ENCODE data around the gene SHANK1.
"Not testable (repeated sequence)": the region's sequence is repeated elsewhere in the genome, so short reads cannot be mapped to it uniquely, and the experiment has no call there.

SHANK1 gene

GRCh38 chr19:50628146-50628545 lies 91.5 kb downstream of the SHANK1 start:
- Histone ChIP-seq H3K36me3 (no peaks in the 10 kb centered on the region), H3K9me3 (no peaks in the 10 kb centered on the region), H3K4me3 (ENCODE audit: low read depth, low read length) (no peak overlapping the region), H3K4me1 (no peaks in the 10 kb centered on the region), H3K27me3 (no peaks in the 10 kb centered on the region)
- no peak for TF ChIP-seq CTCF (IDR thresholded peaks at IDR 0.05; ENCODE audit: low read depth, low read length)
- no peak for DNase-seq

DNA sequence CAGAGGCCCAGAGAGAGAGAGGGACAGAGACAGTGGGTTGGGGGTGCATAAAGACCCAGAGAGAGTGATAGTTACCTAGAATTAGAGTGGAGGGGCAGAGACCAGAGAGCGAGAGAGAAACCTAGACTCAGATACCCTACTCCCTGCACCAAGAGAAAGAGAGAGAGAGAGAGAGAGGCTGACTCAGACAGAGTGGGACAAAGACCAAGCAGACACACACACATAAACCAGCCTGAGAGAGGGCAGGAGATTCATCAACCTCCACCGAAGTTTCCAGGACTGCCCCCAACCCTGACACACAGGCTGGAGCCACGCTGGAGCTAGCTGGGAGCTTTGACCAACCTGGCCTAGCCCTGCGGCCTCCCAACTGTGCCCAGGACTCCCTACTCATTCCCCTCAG lies 92.8 kb downstream of the SHANK1 start:
- H3K36me3 ChIP-seq: no peaks in the 10 kb centered on the region

GRCh38 chr19:50626011-50626410 lies 93.6 kb downstream of the SHANK1 start:
- H3K36me3 ChIP-seq: no peaks in the 10 kb centered on the region
- H3K4me3 ChIP-seq (ENCODE audit: low read depth, low read length): no peak overlapping the region
- no peaks in the 10 kb centered on the region for H3K27me3 ChIP-seq
- no peaks in the 10 kb centered on the region for H3K9me3 ChIP-seq
- no peak for DNase-seq
- H3K4me1 ChIP-seq: no peaks in the 10 kb centered on the region
- no peak for TF ChIP-seq CTCF (IDR thresholded peaks at IDR 0.05; ENCODE audit: low read depth, low read length)

More for the DNA sequence above, 92.8 kb downstream of the SHANK1 start:
- DNase-seq: no peak
- no peaks in the 10 kb centered on the region for H3K9me3 ChIP-seq
- TF ChIP-seq CTCF (IDR thresholded peaks at IDR 0.05; ENCODE audit: low read depth, low read length): no peak
- no peak overlapping the region for H3K4me3 ChIP-seq (ENCODE audit: low read depth, low read length)
- H3K27me3 ChIP-seq: no peaks in the 10 kb centered on the region
- H3K4me1 ChIP-seq: no peaks in the 10 kb centered on the region

DNA sequence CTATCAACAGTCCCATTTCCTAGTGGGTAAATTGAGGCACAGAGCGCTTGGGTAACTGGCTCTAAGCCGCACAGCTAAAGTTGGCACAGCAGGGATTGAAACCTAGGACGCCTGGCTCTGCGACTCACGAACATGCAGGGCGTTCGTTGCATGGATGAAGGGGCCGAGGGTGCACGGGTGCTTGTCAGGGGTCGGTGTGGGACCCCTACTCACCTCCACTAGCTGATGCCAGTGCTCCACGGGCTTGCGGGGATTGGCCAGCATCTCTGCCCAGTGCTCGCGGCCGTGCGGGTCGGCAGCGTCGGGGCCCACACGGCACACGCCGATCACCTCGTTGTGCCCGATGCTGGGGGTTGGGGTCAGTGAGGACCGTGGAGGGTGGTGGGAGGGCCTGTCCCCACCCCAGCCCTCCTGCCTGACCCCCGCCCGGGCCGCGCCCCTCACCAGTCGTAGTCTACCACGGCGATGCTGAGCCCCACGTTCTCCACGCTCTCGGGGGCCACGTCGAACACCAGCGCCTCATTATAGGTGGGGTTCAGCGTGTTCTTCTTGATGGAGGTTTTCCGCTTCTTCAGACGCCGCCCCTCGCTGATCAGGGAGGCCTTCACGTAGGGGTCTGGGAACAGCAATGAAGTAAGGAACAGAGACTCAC lies 94.5 kb downstream of the SHANK1 start:
- H3K4me3 ChIP-seq (ENCODE audit: low read depth, low read length): no peak overlapping the region
- no peaks in the 10 kb centered on the region for H3K9me3 ChIP-seq
- TF ChIP-seq CTCF (IDR thresholded peaks at IDR 0.05; ENCODE audit: low read depth, low read length): no peak
- no peaks in the 10 kb centered on the region for H3K27me3 ChIP-seq
- H3K36me3 ChIP-seq: no peaks in the 10 kb centered on the region
- DNase-seq: no peak
- no peaks in the 10 kb centered on the region for H3K4me1 ChIP-seq

- H3K4me3 ChIP-seq (ENCODE audit: low read depth, low read length); H3K36me3 ChIP-seq; H3K9me3 ChIP-seq; H3K4me1 ChIP-seq; H3K27me3 ChIP-seq: not testable (repeated sequence)
- DNase-seq: peak; percentile 41
Observed at GRCh38 chr19:50620394-50620906, 99.2 kb downstream of the SHANK1 start.

DNA sequence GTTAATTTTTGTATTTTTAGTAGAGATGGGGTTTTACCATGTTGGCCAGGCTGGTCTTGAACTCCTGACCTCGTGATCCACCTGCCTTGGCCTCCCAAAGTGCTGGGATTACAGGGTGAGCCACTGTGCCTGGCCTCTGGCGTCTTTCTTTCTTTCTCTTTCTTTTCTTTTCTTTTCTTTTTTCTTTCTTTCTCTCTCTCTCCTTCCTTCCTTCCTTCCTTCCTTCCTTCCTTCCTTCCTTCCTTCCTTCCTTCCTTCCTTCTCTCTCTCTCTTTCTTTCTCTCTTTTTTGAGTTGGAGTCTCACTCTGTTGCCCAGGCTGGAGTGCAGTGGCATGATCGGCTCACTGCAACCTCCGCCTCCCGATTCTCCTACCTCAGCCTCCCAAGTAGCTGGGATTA lies 100.4 kb downstream of the SHANK1 start:
- not testable (repeated sequence) for H3K4me1 ChIP-seq; H3K9me3 ChIP-seq; H3K27me3 ChIP-seq; DNase-seq; H3K4me3 ChIP-seq (ENCODE audit: low read depth, low read length); H3K36me3 ChIP-seq

DNA sequence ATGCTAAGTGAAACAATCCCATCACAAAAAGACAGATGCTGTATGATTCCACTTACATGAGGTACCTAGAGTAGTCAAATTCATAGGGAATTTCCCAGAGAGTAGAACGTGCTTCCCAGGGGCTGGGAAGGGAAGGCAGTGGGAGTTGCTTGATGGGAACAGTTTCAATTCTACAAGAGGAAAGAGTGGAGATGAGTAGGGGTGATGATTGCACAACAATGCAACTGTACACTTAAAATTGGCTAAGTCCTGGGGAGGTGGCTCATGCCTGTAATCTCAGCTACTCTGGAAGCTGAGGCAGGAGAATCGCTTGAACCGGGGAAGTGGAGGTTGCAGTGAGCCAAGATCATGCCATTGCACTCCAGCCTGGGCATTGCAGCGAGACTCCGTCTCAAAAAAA lies 101.2 kb downstream of the SHANK1 start:
- not testable (repeated sequence) for H3K4me1 ChIP-seq; H3K36me3 ChIP-seq; H3K27me3 ChIP-seq; H3K9me3 ChIP-seq; DNase-seq; H3K4me3 ChIP-seq (ENCODE audit: low read depth, low read length)

GRCh38 chr19:50612504-50613404 lies 106.8 kb downstream of the SHANK1 start:
- H3K4me3 ChIP-seq (ENCODE audit: low read depth, low read length); DNase-seq; H3K36me3 ChIP-seq; H3K27me3 ChIP-seq; H3K4me1 ChIP-seq; H3K9me3 ChIP-seq: not testable (repeated sequence)

Data from BE2C (cell line).